ENCODE data around the gene ARL15.

DNA sequence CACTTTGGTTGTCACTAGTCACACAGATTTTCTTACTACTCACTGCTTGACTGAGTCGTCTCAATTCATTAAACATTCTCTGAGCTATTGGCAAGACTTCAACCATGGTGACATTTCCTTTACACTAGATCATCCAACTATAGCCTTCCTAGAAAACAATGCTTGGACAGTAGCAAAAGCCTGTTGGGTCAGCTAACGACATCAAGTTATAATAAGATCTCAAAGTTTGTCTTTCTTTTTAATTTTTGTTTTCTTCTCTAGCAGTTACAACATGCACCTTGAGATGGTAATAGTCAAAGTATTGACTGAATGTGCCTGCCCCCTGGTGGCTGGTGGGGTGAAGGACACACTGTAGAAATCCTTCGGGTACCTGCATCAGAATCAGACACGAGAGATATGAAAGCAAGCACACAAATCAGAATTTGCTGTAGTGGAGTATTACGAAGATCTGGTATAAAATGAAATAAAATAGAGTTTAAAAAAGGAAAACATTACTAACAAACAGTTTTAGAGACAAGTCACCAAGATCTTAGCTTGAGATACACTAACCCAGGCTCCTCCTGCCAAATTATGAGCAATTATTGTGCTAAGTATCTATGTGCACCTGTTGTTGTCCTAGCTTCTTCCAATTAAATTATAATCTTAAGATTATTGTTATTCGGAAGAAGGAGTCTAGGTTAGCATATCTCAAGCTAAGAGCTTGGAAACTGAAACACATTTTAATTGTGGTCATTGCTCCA, 81.2 kb downstream of the ARL15 start:
- TF ChIP-seq, protein P1, sequence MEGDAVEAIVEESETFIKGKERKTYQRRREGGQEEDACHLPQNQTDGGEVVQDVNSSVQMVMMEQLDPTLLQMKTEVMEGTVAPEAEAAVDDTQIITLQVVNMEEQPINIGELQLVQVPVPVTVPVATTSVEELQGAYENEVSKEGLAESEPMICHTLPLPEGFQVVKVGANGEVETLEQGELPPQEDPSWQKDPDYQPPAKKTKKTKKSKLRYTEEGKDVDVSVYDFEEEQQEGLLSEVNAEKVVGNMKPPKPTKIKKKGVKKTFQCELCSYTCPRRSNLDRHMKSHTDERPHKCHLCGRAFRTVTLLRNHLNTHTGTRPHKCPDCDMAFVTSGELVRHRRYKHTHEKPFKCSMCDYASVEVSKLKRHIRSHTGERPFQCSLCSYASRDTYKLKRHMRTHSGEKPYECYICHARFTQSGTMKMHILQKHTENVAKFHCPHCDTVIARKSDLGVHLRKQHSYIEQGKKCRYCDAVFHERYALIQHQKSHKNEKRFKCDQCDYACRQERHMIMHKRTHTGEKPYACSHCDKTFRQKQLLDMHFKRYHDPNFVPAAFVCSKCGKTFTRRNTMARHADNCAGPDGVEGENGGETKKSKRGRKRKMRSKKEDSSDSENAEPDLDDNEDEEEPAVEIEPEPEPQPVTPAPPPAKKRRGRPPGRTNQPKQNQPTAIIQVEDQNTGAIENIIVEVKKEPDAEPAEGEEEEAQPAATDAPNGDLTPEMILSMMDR (IDR thresholded peaks at IDR 0.05; ENCODE audit: borderline replicate concordance, extremely low read depth, low read length, poor library complexity, severe bottlenecking), result peak; percentile 90
- no peak for TF ChIP-seq EZH2 (IDR thresholded peaks at IDR 0.05; ENCODE audit: borderline replicate concordance, low read depth, low read length, severe bottlenecking)
